H9 (cell line): ENCODE data around the gene GFOD2. TPM values are rescaled to one million over a fixed set of nuclear protein-coding genes. Genes with fewer than 3 reads are reported as not detected.

Source experiments
- DNase-seq: peaks from one replicate; pipeline ENCODE4 v3.0.0-alpha.2; 2017
- H2AFZ ChIP-seq: one replicate; pipeline ENCODE4 v1.6.1; 2013; ENCODE audit warnings: mild to moderate bottlenecking, low read length, control low read depth, moderate library complexity
- H2AK5ac ChIP-seq: 2 replicates; pipeline ENCODE4 v1.6.1; 2013; ENCODE audit warnings: low read length, control low read depth, mixed read lengths; ENCODE audit not compliant: insufficient read length
- H2BK120ac ChIP-seq: one replicate; pipeline ENCODE4 v1.6.1; 2013; ENCODE audit warnings: low read depth, mild to moderate bottlenecking, low read length, control low read depth, inconsistent platforms; ENCODE audit not compliant: poor library complexity, severe bottlenecking
- H2BK12ac ChIP-seq: 2 replicates; pipeline ENCODE4 v1.6.1; 2013; ENCODE audit warnings: low read length, control low read depth, mixed read lengths, low read depth; ENCODE audit not compliant: insufficient read length
- H2BK15ac ChIP-seq: 2 replicates; pipeline ENCODE4 v1.6.1; 2013; ENCODE audit warnings: low read depth, low read length, control low read depth
- H2BK20ac ChIP-seq: one replicate; pipeline ENCODE4 v1.6.1; 2013; ENCODE audit warnings: low read depth, mild to moderate bottlenecking, low read length, control low read depth, inconsistent platforms; ENCODE audit not compliant: poor library complexity, severe bottlenecking
- H2BK5ac ChIP-seq: 2 replicates; pipeline ENCODE4 v1.6.1; 2013; ENCODE audit warnings: low read length, control low read depth, mixed read lengths; ENCODE audit not compliant: insufficient read length
- H3K14ac ChIP-seq: 2 replicates; pipeline ENCODE4 v1.6.1; 2013; ENCODE audit warnings: low read length, control low read depth; ENCODE audit not compliant: insufficient read depth
- H3K18ac ChIP-seq: 2 replicates; pipeline ENCODE4 v1.6.1; 2013; ENCODE audit warnings: low read depth, mild to moderate bottlenecking, mixed read lengths, low read length, control low read depth; ENCODE audit not compliant: insufficient read length
- H3K23ac ChIP-seq: 2 replicates; pipeline ENCODE4 v1.6.1; 2013; ENCODE audit warnings: low read length, control low read depth, mixed read lengths, low read depth; ENCODE audit not compliant: insufficient read length
- H3K23me2 ChIP-seq: 2 replicates; pipeline ENCODE4 v1.6.1; 2013; ENCODE audit warnings: low read depth, mild to moderate bottlenecking, mixed read lengths, low read length, control low read depth; ENCODE audit not compliant: insufficient read length, poor library complexity, severe bottlenecking
- H3K27ac ChIP-seq: 2 replicates; pipeline ENCODE4 v1.5.1; 2013; ENCODE audit warnings: low read length, control low read depth, mixed read lengths, low read depth; ENCODE audit not compliant: insufficient read length
- H3K27me3 ChIP-seq: 2 replicates; pipeline ENCODE4 v1.6.1; 2013; ENCODE audit warnings: low read length, control low read depth, inconsistent platforms; ENCODE audit not compliant: insufficient read depth
- H3K4ac ChIP-seq: 2 replicates; pipeline ENCODE4 v1.6.1; 2013; ENCODE audit warnings: low read depth, mild to moderate bottlenecking, control low read depth, inconsistent platforms, low read length, moderate library complexity
- H3K4me1 ChIP-seq: 2 replicates; pipeline ENCODE4 v1.6.1; 2013; ENCODE audit warnings: low read length, control low read depth, inconsistent platforms; ENCODE audit not compliant: insufficient read depth
- H3K4me2 ChIP-seq: 2 replicates; pipeline ENCODE4 v1.6.1; 2013; ENCODE audit warnings: low read length, control low read depth, mixed read lengths; ENCODE audit not compliant: insufficient read length, insufficient read depth
- H3K56ac ChIP-seq: 2 replicates; pipeline ENCODE4 v1.6.1; 2013; ENCODE audit warnings: low read depth, mild to moderate bottlenecking, mixed read lengths, low read length, control low read depth; ENCODE audit not compliant: insufficient read length
- H3K79me1 ChIP-seq: 2 replicates; pipeline ENCODE4 v1.6.1; 2013; ENCODE audit warnings: low read depth, mild to moderate bottlenecking, moderate library complexity, low read length, control low read depth, inconsistent platforms; ENCODE audit not compliant: insufficient read depth, poor library complexity, severe bottlenecking
- H3K79me2 ChIP-seq: 2 replicates; pipeline ENCODE4 v1.6.1; 2013; ENCODE audit warnings: low read length, control low read depth, inconsistent platforms; ENCODE audit not compliant: insufficient read depth
- H3K9ac ChIP-seq: 2 replicates; pipeline ENCODE4 v1.6.1; 2013; ENCODE audit warnings: low read length, control low read depth, mixed read lengths; ENCODE audit not compliant: insufficient read length; ENCODE audit errors: extremely low read depth
- H3K9me3 ChIP-seq: one replicate; pipeline ENCODE4 v1.6.1; 2013; ENCODE audit warnings: low read depth, low read length, inconsistent platforms; ENCODE audit not compliant: control insufficient read depth
- H3T11ph ChIP-seq: one replicate; pipeline ENCODE4 v1.6.1; 2013; ENCODE audit warnings: mild to moderate bottlenecking, low read length, control low read depth, inconsistent platforms
- H4K20me1 ChIP-seq: one replicate; pipeline ENCODE4 v1.6.1; 2013; ENCODE audit not compliant: control insufficient read depth, insufficient read length, insufficient read depth
- H4K5ac ChIP-seq: 2 replicates; pipeline ENCODE4 v1.6.1; 2013; ENCODE audit warnings: low read depth, mild to moderate bottlenecking, mixed read lengths, low read length, control low read depth; ENCODE audit not compliant: insufficient read length
- H4K8ac ChIP-seq: replicated peaks from 2 replicates; pipeline ENCODE4 v1.6.1; 2013; ENCODE audit warnings: low read length, control low read depth, mixed read lengths, low read depth; ENCODE audit not compliant: insufficient read length
- H4K91ac ChIP-seq: 2 replicates; pipeline ENCODE4 v1.6.1; 2013; ENCODE audit warnings: low read depth, mild to moderate bottlenecking, moderate library complexity, mixed read lengths, low read length, control low read depth; ENCODE audit not compliant: insufficient read length
- H3K27ac Mint-ChIP-seq, 3 experiments: 2 replicates in 2 of 3; 3 replicates in 1 of 3; pipeline ENCODE4 v1.8.0; 2020 to 2021; ENCODE audit warnings: mixed read lengths in 3 of 3, mild to moderate bottlenecking in 1 of 3, moderate library complexity in 1 of 3
- H3K27me3 Mint-ChIP-seq: 2 replicates; pipeline ENCODE4 v1.8.0; 2021; ENCODE audit warnings: low read depth, mild to moderate bottlenecking, moderate library complexity, mixed read lengths
- H3K36me3 Mint-ChIP-seq, 3 experiments: 2 replicates in 2 of 3; 3 replicates in 1 of 3; pipeline ENCODE4 v1.8.0; 2020 to 2021; ENCODE audit warnings: low read depth in 3 of 3, mixed read lengths in 3 of 3; ENCODE audit not compliant: insufficient read depth in 1 of 3
- H3K4me1 Mint-ChIP-seq, 2 experiments: 2 replicates each; pipeline ENCODE4 v1.8.0; 2020; ENCODE audit warnings: mixed read lengths in 2 of 2
- H3K4me3 Mint-ChIP-seq, 2 experiments: 2 replicates in 1 of 2; 3 replicates in 1 of 2; pipeline ENCODE4 v1.8.0; 2020 to 2021; ENCODE audit warnings: mild to moderate bottlenecking in 2 of 2, mixed read lengths in 2 of 2, moderate library complexity in 1 of 2
- H3K9me3 Mint-ChIP-seq, 2 experiments: 2 replicates in 1 of 2; 3 replicates in 1 of 2; pipeline ENCODE4 v1.8.0; 2020; ENCODE audit warnings: mild to moderate bottlenecking in 2 of 2, mixed read lengths in 2 of 2, moderate library complexity in 1 of 2
- CTCF ChIP-seq: fragments of 200-600 bp; sonication (generic); conservative IDR thresholded peaks from 3 replicates; pipeline ENCODE4 v1.8.0; 2021; ENCODE audit warnings: antibody characterized with exemption, mild to moderate bottlenecking
- WGBS: extraction: QIAGEN DNeasy Blood & Tissue Kit; methylation state at CpG from one replicate; pipeline ENCODE4 v1.1.7; 2013; ENCODE audit warnings: missing lambda C conversion rate, low lambda C conversion rate, mixed read lengths; ENCODE audit not compliant: insufficient read length; ENCODE audit errors: extremely low coverage; 5-methylcytosine and 5-hydroxymethylcytosine counted together
- total RNA-seq: library from RNA; stranded (reverse); gene quantifications from 2 replicates; pipeline ENCODE4 v1.2.1, GENCODE V29; 2021

GFOD2 gene
- total RNA-seq, 1 experiment from 2014 or later, result 21.8 TPM

GRCh38 chr16:67651039-67651438 is 68.1 kb downstream of the GFOD2 start:
- Histone ChIP-seq H3K4ac (no peak overlapping the region), H2BK15ac (no peak overlapping the region), H3K23me2 (peaks cover 3% of the 10 kb centered on the region), H3K27me3 (no peaks in the 10 kb centered on the region; the same call in 1 of the 2 replicates), H2BK5ac (no peak overlapping the region), H2BK12ac (no peak overlapping the region), H3K27ac (no peak overlapping the region), H3K14ac (no peak overlapping the region), H3T11ph (no peak overlapping the region), H3K4me2 (no peak overlapping the region), H3K79me1 (no peaks in the 10 kb centered on the region), H2BK20ac (no peak overlapping the region), H2AK5ac (no peak overlapping the region), H4K20me1 (no peaks in the 10 kb centered on the region), H2BK120ac (no peak overlapping the region), H3K23ac (no peak overlapping the region), H3K9ac (no peak overlapping the region), H4K91ac (no peak overlapping the region), H4K5ac (no peak overlapping the region), H2AFZ (no peak overlapping the region), H3K79me2 (no peaks in the 10 kb centered on the region), H4K8ac (no peak overlapping the region), H3K18ac (no peak overlapping the region), H3K56ac (no peak overlapping the region), H3K9me3 (no peaks in the 10 kb centered on the region), H3K4me1 (no peaks in the 10 kb centered on the region)
- Mint-ChIP-seq H3K4me1 (peaks cover 2 to 6% of the 10 kb centered on the region in 2 experiments; a peak in 3 of 4 replicates), H3K36me3 (peaks cover 12 to 41% (median 39%) of the 10 kb centered on the region in 3 experiments), H3K27ac (no peak overlapping the region), H3K27me3 (peaks cover 5% of the 10 kb centered on the region), H3K4me3 (no peak overlapping the region), H3K9me3 (no peaks in the 10 kb centered on the region; a peak in 1 of 5 replicates)
- no CpG with 5 or more reads among the region's 7 CpGs for WGBS
- no peak for DNase-seq
- TF ChIP-seq CTCF, result no peak
